ENCODE data around the gene CEP192.

DNA sequence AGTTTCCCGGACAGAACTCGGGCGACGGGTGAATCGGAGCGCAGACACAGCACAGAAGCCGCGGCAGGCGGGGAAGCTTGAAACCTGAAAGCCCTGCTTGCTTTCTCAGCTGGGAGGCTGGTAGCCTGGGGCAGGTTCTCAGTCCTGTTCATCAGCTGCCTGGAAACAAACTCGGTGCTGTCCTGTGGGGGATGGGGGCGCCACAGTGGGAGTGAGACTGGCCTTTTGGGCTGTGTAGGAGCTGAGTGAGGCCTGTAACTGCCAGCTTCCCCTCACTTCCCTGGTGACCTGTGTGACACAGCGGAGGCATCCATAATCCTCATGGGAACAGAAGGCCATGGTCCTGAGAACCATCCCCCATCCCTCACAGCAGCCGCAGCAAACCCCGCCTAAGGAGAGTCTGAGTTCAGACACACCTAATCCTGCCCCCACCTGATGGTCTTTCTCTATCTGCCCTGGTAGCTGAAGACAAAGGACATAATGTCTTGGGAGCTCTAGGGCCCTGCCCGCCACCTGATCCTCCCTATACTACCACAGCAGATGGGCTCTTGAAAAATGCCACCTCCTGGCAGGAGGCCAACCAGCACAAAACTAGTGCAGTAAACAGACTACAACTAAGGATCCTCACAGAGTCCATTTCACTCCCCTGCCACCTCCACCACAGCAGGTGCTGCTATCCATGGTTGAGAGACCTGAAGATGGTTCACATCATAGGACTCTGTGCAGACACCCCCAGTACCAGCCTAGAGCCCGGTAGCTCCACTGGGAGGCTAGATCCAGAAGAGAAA, 174.7 kb downstream of the CEP192 start:
- TF ChIP-seq NR2C2 (CRISPR knock-in tag; IDR thresholded peaks at IDR 0.05; ENCODE audit: borderline replicate concordance), result no peak
- TF ChIP-seq SUZ12 (IDR thresholded peaks at IDR 0.05; ENCODE audit: low read depth, low read length), result no peak

Data from HepG2 (cell line).